HepG2 (cell line): ENCODE results near the gene EIF4G1. TPM values are rescaled to one million over a fixed set of nuclear protein-coding genes. Genes with fewer than 3 reads are reported as not detected.

Experiments used
- CBFB ChIP-seq: sonication (generic); formaldehyde crosslinking; IDR thresholded peaks from 2 replicates; pipeline ENCODE4 v1.4.0; 2020; ENCODE audit warnings: missing genetic modification reagents
- CCDC6 ChIP-seq: sonication (generic); formaldehyde crosslinking; IDR thresholded peaks from 2 replicates; pipeline ENCODE4 v1.8.1; 2022; ENCODE audit warnings: mild to moderate bottlenecking, missing genetic modification reagents, moderate library complexity
- FOXP1 ChIP-seq, 2 experiments: fragments of 450-650 bp in 1 of 2; IDR thresholded peaks; 2 replicates each; pipeline ENCODE4 v1.6.1; 2017 to 2018; ENCODE audit warnings: antibody characterized with exemption in 1 of 2
- HNRNPK ChIP-seq: fragments of 200-400 bp; formaldehyde crosslinking; IDR thresholded peaks from 2 replicates; pipeline ENCODE4 v1.6.1; 2018; ENCODE audit warnings: low read length, low read depth, moderate library complexity, mild to moderate bottlenecking; ENCODE audit not compliant: poor library complexity, severe bottlenecking
- IKZF4 ChIP-seq: sonication (generic); formaldehyde crosslinking; IDR thresholded peaks from 2 replicates; pipeline ENCODE4 v1.5.1; 2020; ENCODE audit warnings: borderline replicate concordance, mild to moderate bottlenecking, low read depth, missing genetic modification reagents; ENCODE audit errors: not compliant biosample characterization
- JUN ChIP-seq: sonication (generic); formaldehyde crosslinking; IDR thresholded peaks from 2 replicates; pipeline ENCODE4 v1.4.0; 2020; ENCODE audit warnings: mild to moderate bottlenecking, missing genetic modification reagents
- MZF1 ChIP-seq: sonication (generic); formaldehyde crosslinking; IDR thresholded peaks from 2 replicates; pipeline ENCODE4 v1.8.1; 2023; ENCODE audit warnings: mild to moderate bottlenecking, missing genetic modification reagents, borderline replicate concordance
- NR2C2 ChIP-seq: sonication (generic); formaldehyde crosslinking; IDR thresholded peaks from 2 replicates; pipeline ENCODE4 v1.4.0; 2020; ENCODE audit warnings: missing genetic modification reagents, mild to moderate bottlenecking, moderate library complexity, borderline replicate concordance
- ZFAT ChIP-seq: sonication (generic); formaldehyde crosslinking; conservative IDR thresholded peaks from 2 replicates; pipeline ENCODE4 v1.8.1; 2023; ENCODE audit warnings: missing genetic modification reagents, inconsistent platforms
- ZNF329 ChIP-seq: sonication (generic); formaldehyde crosslinking; IDR thresholded peaks from 2 replicates; pipeline ENCODE4 v1.9.0; 2021; ENCODE audit warnings: low read depth, mild to moderate bottlenecking, missing genetic modification reagents
- ZNF564 ChIP-seq: sonication (generic); formaldehyde crosslinking; IDR thresholded peaks from 2 replicates; pipeline ENCODE4 v1.8.1; 2023; ENCODE audit warnings: mild to moderate bottlenecking, missing genetic modification reagents
- ZNF672 ChIP-seq: sonication (generic); formaldehyde crosslinking; IDR thresholded peaks from 2 replicates; pipeline ENCODE4 v1.8.1; 2022; ENCODE audit warnings: missing genetic modification reagents
- polyA plus RNA-seq, 8 experiments: library from polyadenylated mRNA; depleted of rRNA in 3 of 8; stranded (reverse) in 7 of 8; unstranded in 1 of 8; fragments of >200 nt; fragmentation: Illumina TruSeq in 4 of 8; extraction: Trizol in 4 of 8; gene quantifications; 2 replicates each; pipeline versions ENCODE4 v1.2.1 to v1.2.3, GENCODE V29; 2011 to 2016; ENCODE audit warnings: low read depth in 4 of 8, missing spikeins in 1 of 8, mixed read lengths in 1 of 8; ENCODE audit not compliant: insufficient read depth in 1 of 8
- total RNA-seq, 5 experiments: library from RNA; depleted of rRNA; stranded (reverse); fragments of >200 nt; fragmentation: Illumina TruSeq; extraction: Trizol; gene quantifications; 2 replicates each; pipeline ENCODE4 v1.2.3, GENCODE V29; 2016; ENCODE audit warnings: low read depth in 1 of 5
- TF ChIP-seq, protein P1 (sequence below): sonication (generic); formaldehyde crosslinking; IDR thresholded peaks from 2 replicates; pipeline ENCODE4 v1.5.1; 2020; ENCODE audit warnings: missing genetic modification reagents, mild to moderate bottlenecking, borderline replicate concordance
- TF ChIP-seq, protein P2 (sequence below): sonication (generic); formaldehyde crosslinking; IDR thresholded peaks from 2 replicates; pipeline ENCODE4 v1.5.1; 2020; ENCODE audit warnings: missing genetic modification reagents, mild to moderate bottlenecking, borderline replicate concordance
- TF ChIP-seq, protein P3 (sequence below): IDR thresholded peaks from 2 replicates; pipeline ENCODE4 v1.6.1; 2018; ENCODE audit warnings: missing genetic modification reagents
- TF ChIP-seq, protein P4 (sequence below): sonication (generic); formaldehyde crosslinking; IDR thresholded peaks from 2 replicates; pipeline ENCODE4 v1.4.0; 2020; ENCODE audit warnings: missing genetic modification reagents, borderline replicate concordance
- TF ChIP-seq, protein P5 (sequence below): sonication (generic); formaldehyde crosslinking; IDR thresholded peaks from 2 replicates; pipeline ENCODE4 v1.5.0; 2020; ENCODE audit warnings: missing genetic modification reagents
- TF ChIP-seq, protein P6 (sequence below): sonication (generic); formaldehyde crosslinking; IDR thresholded peaks from 2 replicates; pipeline ENCODE4 v1.4.0; 2020; ENCODE audit warnings: mild to moderate bottlenecking, missing genetic modification reagents

The EIF4G1 gene
- total and polyA plus RNA-seq, 2 of the 13 experiments (the other 11 are each of a cell fraction or from before 2014, with no cell fraction given): 208 to 213 TPM

DNA sequence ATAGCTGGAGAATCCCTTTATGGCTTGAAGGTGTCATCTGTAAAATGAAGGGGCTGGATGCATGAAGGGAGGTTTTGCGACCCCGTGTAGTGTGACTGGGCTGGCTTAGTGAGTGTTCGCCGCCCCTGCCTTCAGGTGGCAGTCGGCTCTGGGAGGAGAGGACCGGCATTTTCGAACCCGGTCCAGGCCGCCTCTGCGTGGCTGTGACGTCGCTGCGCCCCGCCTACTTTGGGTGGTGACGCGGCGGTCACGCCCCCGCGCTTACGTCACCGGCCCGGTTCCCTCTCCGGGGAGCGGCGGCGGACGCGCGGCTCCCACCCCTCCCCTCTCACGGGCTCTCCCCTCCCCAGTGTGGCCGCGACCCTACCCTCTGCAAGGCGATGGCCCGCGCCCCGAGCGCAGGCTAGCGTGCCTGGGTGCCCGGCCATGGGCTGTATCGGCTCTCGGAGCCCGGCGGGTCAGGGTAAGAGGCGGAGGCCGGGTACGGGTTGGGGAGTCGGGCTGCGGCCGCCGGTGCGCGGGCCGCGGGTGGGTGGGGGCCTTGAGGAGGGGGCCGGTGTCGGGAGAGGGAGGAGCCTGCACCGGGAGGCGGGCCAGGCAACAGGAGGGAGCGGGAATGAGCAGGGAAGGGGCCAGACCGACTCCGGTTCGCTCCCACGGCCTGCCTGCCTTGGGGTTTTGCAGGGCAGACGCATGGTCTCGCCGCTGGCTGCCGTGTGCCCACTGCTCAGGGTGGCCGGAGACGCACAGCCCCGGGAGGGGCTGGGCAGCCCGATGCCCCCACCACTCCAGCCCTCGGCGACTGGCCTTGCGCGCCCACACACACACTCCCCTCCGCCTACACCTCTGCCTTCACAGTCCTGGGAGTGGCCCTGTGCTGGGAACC, 21.5 kb downstream of the EIF4G1 start (continued):
- TF ChIP-seq ZNF564 (no peak), IKZF4 (no peak), HNRNPK (peak; percentile 89), NR2C2 (CRISPR knock-in tag) (peak; percentile 43; the same call in 1 of the 2 replicates), ZNF672 (CRISPR knock-in tag) (no peak), MZF1 (no peak), FOXP1 (IDR thresholded peaks at IDR 0.05) (no peak), FOXP1 (CRISPR knock-in tag; IDR thresholded peaks at IDR 0.05) (no peak), ZNF329 (CRISPR knock-in tag) (0 out of 2 replicates have a peak, but pooled peaks have one; percentile 4), ZFAT (CRISPR knock-in tag) (no peak), CBFB (CRISPR knock-in tag) (no peak), CCDC6 (CRISPR knock-in tag) (peak; percentile 53; the same call in 1 of the 2 replicates), JUN (no peak)
- TF ChIP-seq, protein P1, sequence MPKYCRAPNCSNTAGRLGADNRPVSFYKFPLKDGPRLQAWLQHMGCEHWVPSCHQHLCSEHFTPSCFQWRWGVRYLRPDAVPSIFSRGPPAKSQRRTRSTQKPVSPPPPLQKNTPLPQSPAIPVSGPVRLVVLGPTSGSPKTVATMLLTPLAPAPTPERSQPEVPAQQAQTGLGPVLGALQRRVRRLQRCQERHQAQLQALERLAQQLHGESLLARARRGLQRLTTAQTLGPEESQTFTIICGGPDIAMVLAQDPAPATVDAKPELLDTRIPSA (CRISPR knock-in tag): no peak
- TF ChIP-seq, protein P2, sequence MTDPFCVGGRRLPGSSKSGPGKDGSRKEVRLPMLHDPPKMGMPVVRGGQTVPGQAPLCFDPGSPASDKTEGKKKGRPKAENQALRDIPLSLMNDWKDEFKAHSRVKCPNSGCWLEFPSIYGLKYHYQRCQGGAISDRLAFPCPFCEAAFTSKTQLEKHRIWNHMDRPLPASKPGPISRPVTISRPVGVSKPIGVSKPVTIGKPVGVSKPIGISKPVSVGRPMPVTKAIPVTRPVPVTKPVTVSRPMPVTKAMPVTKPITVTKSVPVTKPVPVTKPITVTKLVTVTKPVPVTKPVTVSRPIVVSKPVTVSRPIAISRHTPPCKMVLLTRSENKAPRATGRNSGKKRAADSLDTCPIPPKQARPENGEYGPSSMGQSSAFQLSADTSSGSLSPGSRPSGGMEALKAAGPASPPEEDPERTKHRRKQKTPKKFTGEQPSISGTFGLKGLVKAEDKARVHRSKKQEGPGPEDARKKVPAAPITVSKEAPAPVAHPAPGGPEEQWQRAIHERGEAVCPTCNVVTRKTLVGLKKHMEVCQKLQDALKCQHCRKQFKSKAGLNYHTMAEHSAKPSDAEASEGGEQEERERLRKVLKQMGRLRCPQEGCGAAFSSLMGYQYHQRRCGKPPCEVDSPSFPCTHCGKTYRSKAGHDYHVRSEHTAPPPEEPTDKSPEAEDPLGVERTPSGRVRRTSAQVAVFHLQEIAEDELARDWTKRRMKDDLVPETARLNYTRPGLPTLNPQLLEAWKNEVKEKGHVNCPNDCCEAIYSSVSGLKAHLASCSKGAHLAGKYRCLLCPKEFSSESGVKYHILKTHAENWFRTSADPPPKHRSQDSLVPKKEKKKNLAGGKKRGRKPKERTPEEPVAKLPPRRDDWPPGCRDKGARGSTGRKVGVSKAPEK (CRISPR knock-in tag): no peak
- TF ChIP-seq, protein P3, sequence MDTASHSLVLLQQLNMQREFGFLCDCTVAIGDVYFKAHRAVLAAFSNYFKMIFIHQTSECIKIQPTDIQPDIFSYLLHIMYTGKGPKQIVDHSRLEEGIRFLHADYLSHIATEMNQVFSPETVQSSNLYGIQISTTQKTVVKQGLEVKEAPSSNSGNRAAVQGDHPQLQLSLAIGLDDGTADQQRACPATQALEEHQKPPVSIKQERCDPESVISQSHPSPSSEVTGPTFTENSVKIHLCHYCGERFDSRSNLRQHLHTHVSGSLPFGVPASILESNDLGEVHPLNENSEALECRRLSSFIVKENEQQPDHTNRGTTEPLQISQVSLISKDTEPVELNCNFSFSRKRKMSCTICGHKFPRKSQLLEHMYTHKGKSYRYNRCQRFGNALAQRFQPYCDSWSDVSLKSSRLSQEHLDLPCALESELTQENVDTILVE (CRISPR knock-in tag): peak; percentile 83
- TF ChIP-seq, protein P4, sequence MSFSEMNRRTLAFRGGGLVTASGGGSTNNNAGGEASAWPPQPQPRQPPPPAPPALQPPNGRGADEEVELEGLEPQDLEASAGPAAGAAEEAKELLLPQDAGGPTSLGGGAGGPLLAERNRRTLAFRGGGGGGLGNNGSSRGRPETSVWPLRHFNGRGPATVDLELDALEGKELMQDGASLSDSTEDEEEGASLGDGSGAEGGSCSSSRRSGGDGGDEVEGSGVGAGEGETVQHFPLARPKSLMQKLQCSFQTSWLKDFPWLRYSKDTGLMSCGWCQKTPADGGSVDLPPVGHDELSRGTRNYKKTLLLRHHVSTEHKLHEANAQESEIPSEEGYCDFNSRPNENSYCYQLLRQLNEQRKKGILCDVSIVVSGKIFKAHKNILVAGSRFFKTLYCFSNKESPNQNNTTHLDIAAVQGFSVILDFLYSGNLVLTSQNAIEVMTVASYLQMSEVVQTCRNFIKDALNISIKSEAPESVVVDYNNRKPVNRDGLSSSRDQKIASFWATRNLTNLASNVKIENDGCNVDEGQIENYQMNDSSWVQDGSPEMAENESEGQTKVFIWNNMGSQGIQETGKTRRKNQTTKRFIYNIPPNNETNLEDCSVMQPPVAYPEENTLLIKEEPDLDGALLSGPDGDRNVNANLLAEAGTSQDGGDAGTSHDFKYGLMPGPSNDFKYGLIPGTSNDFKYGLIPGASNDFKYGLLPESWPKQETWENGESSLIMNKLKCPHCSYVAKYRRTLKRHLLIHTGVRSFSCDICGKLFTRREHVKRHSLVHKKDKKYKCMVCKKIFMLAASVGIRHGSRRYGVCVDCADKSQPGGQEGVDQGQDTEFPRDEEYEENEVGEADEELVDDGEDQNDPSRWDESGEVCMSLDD (CRISPR knock-in tag): no peak
- TF ChIP-seq, protein P5, sequence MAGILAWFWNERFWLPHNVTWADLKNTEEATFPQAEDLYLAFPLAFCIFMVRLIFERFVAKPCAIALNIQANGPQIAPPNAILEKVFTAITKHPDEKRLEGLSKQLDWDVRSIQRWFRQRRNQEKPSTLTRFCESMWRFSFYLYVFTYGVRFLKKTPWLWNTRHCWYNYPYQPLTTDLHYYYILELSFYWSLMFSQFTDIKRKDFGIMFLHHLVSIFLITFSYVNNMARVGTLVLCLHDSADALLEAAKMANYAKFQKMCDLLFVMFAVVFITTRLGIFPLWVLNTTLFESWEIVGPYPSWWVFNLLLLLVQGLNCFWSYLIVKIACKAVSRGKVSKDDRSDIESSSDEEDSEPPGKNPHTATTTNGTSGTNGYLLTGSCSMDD (CRISPR knock-in tag): no peak
- TF ChIP-seq, protein P6, sequence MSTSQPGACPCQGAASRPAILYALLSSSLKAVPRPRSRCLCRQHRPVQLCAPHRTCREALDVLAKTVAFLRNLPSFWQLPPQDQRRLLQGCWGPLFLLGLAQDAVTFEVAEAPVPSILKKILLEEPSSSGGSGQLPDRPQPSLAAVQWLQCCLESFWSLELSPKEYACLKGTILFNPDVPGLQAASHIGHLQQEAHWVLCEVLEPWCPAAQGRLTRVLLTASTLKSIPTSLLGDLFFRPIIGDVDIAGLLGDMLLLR (CRISPR knock-in tag): no peak; the same call in 1 of the 2 replicates
